ENCODE results near the gene MAST3.
"Not testable (repeated sequence)": the region's sequence is repeated elsewhere in the genome, so short reads cannot be mapped to it uniquely, and the experiment has no call there.

The MAST3 gene

GRCh38 chr19:18089096-18089541 is 8.5 kb upstream of the MAST3 start:
- peak in 2 of 5 experiments; percentile 66 to 83 for DNase-seq

DNA sequence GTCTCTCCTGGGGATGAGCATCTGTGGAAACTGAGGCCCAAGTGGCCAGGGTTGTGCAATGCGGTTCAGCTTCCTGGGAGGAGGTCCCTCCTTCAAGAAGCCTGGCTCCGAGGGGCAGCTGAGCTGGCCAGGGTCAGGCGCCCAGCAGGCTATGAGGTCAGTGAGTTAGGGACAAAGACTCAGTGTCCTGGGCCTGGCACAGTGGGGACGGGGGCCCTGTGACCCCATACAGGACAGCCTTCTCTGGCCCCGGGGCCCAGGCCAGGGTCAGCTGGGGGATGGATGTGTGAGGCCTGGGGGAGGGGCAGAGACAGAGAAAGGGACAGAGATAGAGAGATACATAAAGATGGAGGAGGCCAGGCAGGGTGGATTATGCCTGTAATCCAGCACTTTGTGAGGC is 7.9 kb upstream of the MAST3 start:
- DNase-seq: no peak

DNA sequence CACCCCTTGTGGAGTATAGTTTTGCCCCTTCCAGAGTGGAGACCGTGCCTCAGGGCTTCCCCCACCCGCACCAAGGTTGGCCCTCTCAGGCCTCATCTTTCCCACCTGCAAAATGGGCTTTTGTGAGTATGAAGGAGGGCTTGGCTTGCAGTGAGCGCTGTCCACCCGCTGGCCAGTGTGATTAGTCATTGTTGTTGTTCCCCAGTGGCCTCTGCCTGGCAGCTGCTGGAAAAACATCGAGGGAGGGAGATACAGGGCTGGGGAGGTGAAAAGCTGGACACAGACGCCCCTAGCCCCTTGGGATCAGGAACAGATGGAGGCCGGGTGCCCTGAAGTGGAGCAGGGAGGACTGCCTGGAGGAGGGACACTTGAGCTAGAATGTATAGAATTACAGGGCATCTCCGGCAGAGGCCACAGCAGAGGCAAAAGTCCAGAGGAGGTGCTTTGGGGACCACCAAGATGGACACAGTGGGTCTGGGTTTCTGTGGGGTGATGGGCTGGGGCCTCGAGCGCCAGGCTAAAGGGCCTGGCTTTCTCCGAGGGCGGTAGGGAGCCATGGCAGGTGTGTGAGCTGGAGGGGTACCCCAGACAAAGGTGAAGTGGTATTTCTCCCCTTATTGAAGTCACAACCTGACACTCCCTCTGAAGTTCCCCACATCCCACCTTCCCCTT is 6.9 kb upstream of the MAST3 start:
- DNase-seq: no peak

DNA sequence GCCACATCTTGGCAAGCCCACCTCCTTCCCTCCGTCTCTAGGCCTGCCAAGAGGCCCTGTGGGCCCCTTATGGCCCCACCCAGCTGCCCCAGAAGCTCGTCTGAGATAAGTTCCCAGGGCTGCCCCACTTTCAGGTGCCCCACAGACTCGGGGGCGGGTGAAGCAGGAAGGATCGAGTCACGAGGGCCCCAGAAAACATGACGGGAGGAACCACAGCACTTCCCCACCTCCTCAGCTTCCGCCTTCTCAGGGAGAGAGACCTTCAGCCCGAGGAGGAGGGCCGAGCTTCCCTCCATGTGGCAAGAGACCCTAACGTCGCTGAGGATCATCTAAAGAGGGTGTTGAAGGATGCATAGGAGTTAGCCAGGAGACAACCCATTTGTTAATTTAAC is 6.4 kb upstream of the MAST3 start:
- DNase-seq: peak; percentile 40 to 93 (median 76)

DNA sequence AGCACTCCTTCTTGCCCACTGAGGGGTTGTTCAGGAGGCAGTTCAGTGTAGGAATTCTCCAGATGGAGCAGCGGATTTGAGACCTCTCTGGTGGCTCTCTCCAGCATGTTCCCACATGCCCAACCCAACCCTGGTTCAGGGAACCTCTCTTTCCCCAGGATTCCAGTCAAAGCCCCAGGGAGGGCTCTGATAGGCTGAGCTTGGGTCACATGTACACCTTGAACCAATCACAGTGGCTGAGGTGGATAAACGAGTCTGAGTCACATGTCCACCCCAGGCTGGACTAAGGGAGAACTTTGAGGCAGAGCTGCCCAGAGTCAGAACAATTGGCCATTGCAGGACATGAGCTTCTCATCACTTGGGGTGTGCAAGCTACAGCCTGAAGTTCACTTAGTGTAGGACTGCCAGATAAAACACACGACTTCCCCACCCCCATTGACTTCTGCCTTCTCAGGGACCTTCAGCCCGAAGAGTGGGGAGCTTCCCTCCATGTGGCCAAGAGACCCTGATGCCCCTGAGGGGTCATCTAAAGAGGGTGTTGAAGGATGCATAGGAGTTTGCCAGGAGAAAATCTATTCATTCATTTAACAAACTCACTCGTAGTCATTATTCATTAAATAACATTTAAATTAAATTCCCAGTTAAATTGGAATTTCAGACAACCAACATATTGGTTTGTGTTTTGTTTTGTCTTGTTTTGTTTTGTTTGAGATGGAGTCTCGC is 4.0 kb upstream of the MAST3 start:
- no peak for DNase-seq

DNA sequence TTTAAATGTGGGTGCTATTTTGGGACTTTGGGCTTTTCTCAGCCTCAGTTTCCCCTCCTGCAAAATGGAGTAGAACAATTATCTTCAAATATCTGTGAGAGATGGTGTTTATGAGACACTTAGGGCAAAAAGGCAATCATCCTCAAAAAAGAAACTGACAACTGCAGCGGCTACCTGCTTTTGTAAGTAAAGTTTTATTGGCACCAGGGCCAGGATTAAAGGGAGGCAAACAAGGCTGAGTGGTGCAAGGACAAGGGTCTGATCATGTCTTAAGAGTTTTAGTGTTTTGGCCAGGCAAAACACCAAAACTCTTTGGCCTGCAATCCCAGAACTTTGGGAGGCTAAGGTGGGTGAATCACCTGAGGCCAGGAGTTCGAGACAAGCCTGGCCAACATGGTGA is 1.3 kb upstream of the MAST3 start:
- DNase-seq: no peak

- peak in 1 of 5 experiments; percentile 24 for DNase-seq
Measured at GRCh38 chr19:18097993-18098890, 664 bp downstream of the MAST3 start.

- DNase-seq: peak in 2 of 5 experiments; percentile 51 to 58
Measured at GRCh38 chr19:18098891-18099622, 1.5 kb downstream of the MAST3 start.

GRCh38 chr19:18099623-18099995 is 2.0 kb downstream of the MAST3 start:
- no peak for DNase-seq

DNA sequence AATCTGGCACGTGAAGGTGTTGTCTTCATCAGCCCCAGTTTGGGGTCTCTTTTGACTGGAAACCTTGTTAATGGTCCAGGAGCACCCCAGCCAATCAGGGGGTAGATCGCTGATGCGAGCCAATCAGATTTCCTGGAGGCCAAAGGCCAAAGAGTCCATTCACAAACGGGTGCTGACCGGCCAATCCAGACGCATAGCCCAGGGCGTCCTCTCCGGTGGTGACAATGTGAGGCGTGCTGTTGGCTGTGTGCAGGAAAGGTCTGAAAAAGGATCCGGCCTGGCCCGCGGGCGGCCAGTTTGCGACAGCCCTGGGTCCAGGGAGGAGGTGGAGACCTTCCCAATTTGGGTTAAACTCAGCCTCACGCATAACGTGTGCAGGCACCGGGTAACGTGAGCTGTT is 3.1 kb downstream of the MAST3 start:
- DNase-seq: no peak

DNA sequence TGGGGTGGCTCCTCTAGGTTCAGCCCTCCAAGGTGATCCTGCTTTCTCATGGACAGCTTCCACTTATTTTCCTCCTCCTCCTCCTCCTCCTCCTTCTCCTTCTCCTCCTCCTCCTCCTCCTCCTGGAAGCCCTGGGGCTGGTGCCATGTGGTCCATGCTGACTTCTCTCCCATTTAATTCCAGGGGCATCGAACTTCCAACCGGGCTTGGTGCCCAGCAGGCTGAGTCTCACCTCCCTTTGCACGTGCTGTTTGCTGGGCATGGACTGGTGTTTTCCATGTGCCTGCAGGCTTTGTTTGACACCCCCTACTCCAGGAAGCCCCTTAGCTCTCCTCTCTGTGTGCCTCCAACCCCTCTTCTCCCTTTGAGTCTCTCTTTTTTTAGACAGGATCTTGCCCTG is 3.7 kb downstream of the MAST3 start:
- no peak for DNase-seq

- no peak for DNase-seq
Measured at GRCh38 chr19:18102916-18103542, 5.5 kb downstream of the MAST3 start.

GRCh38 chr19:18104793-18105131 is 7.2 kb downstream of the MAST3 start:
- no peak for DNase-seq

DNA sequence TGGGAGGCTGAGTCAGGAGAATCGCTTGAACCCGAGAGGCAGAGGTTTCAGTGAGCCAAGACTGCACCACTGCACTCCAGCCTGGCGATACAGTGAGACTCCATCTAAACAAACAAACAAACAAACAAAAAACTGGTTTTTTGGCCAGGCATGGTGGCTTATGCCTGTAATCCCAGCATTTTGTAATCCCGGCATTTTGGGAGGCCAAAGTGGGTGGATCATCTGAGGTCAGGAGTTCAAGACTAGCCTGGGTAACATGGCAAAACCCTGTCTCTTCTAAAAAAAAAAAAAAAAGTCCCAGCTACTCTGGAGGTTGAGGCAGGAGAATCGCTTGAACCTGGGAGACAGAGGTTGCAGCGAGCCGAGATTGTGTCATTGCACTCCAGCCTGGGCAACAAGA is 7.7 kb downstream of the MAST3 start:
- DNase-seq: not testable (repeated sequence)

- no peak for DNase-seq
Measured at GRCh38 chr19:18107235-18107634, 9.7 kb downstream of the MAST3 start.

- no peak for DNase-seq
Measured at GRCh38 chr19:18108897-18109296, 11.3 kb downstream of the MAST3 start.

DNA sequence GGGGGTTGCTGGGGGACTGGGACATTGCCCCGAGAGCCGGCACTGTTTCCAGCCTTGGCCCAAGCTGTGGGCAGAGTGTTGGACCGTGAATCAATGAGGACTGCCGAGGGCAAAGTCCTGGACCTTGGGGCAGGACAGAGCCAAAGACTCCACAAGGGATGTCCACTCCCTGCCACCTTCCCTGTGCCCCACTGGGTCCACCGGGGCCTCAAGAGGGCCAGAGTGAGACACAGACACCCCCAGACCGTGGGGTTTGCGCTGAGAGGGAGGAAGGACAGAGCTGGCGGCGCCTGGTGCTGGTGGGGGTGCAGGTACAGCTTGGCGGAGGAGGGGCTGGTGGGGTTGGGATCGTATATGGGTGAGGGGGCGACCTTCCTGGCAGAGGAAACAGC is 11.8 kb downstream of the MAST3 start:
- no peak for DNase-seq

DNA sequence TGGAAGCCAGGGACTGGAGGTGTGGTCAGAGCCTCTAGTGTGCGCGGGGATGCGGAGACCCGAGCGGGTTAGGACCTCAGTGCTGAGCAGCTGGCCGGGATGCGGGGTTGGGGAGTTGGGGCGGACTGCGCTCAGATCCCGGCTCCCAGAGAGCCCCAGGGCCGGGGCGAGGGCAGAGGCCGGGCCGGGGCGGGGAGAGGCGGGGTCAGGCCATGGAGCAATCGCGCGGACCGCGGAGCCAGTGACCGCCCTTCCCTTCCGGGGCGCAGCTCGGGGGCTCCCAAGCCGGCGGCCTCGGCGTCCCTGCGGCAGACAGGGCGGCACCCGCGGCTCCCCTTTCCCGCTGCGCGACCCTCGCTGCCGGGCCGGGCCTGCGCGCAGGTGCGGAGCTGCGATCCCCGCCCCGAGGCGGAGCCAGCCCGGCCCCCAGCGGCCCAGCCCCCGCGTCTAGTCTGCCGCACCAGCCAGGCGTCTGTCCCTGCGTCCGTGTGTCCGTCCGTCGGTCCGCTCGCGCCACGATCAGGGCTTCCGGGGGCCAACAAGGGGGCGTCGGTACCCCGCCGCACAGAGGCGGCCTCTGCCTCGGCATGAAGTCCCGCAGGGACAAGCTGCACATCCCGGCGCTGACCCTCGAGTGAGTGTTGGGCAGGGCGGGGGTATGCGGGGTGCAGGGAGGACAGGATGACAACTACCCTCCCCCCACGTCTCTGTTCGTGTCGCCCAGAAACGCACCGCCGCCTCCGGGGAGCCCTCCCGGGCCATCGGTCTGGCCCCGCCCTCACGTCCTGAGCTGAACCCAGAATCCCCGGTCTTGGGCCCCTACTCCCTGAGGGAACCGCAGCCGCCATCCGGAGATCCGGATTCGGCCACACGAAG is 12.4 kb downstream of the MAST3 start:
- peak in 2 of 5 experiments; percentile 31 to 38 for DNase-seq

- DNase-seq: no peak
Measured at GRCh38 chr19:18110609-18111232, 13.1 kb downstream of the MAST3 start.

DNA sequence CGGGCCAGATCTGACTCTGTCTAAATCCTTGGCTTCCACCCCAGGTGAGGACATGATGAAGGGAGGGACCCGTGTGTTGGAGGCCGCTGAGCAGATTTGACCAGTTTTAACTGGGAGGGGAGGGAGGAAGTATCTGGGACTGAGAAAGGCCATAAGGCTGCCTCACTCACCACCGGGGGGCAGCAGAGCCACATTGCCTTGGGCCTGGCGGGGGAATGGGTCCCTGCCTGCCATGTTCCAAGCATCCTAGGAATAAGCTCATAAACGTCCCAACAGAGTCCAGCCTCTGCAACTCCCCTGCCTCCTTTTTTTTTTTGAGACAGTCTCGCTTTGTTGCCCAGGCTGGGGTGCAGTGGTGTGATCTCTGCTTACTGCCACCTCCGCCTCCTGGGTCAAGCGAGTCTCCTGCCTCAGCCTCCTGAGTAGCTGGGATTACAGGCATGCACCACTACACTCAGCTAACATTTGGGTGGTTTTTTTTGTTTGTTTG is 15.5 kb downstream of the MAST3 start:
- peak; percentile 49 to 72 (median 67) for DNase-seq

DNA sequence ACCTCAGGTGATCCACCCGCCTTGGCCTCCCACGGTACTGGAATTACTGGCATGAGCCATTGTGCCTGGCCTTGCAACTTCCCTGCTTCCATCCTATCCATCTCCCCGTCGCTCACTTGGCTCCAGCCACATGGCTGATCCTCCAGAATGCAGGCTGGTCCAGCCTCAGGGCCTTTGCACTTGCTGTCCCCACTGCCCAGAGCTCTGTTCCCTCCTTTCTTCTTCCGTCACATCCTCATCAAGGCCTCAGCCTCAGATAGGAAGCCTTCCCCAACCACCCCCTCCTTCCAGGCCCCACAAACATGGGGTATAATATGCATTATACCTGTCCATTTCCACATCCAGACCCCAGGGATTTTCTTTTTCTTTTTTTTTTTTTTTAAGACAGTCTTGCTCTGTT is 16.2 kb downstream of the MAST3 start:
- DNase-seq: no peak

All from T-helper 2 cell (primary cell).